K562 (cell line): ENCODE data around the gene LGI4.

Experiments
- PTBP1 ChIP-seq: fragments of 200-400 bp; formaldehyde crosslinking; IDR thresholded peaks from 2 replicates; pipeline ENCODE4 v1.6.1; 2017; ENCODE audit warnings: low read depth, low read length
- RB1 ChIP-seq: fragments of 450-650 bp; IDR thresholded peaks from 2 replicates; pipeline ENCODE4 v1.6.1; 2017; ENCODE audit warnings: low read depth, mild to moderate bottlenecking
- ZBTB12 ChIP-seq: fragments of 250-450 bp; sonication (Bioruptor Pico); IDR thresholded peaks from 2 replicates; pipeline ENCODE4 v1.4.0; 2020

- TF ChIP-seq RB1 (no peak), PTBP1 (no peak), ZBTB12 (CRISPR knock-in tag) (no peak)
These were observed 10.0 kb upstream of the LGI4 start for GRCh38 chr19:35144600-35145436.
